ENCODE data around the gene KREMEN2. TPM values are rescaled to one million over a fixed set of nuclear protein-coding genes. Genes with fewer than 3 reads are reported as not detected.

KREMEN2 gene
- total and polyA plus RNA-seq, 2 donors (not counting 3 experiments of a cell fraction or from before 2014, with no cell fraction given) = not detected

- BruUV-seq (replicated peaks) = no TSS peak
- POLR2A ChIA-PET = interaction anchor here (0.6 kb wide), 1 partner anchor 8 kb away, joined by 4 read pairs; no protein-coding TSS in a partner anchor
- TF ChIP-seq EZH2 (IDR thresholded peaks at IDR 0.05; ENCODE audit: borderline replicate concordance, low read depth, low read length, severe bottlenecking) (peak; percentile 62), FOS (IDR thresholded peaks at IDR 0.05; ENCODE audit: borderline replicate concordance, insufficient read depth, low read length) (no peak)
- no peak overlapping the region for H2AFZ ChIP-seq (ENCODE audit: low read depth, low read length)
- H3K4me1 ChIP-seq (ENCODE audit: control insufficient read depth, extremely low read depth, insufficient read depth, low read length) = peaks cover 13% of the 10 kb centered on the region
- no peak overlapping the region for H3K4me3 ChIP-seq (replicated peaks in 1 of 3; ENCODE audit: insufficient read depth in 1 of 3, low read depth in 1 of 3, low read length in 3 of 3)
- H3K9me1 ChIP-seq (replicated peaks; ENCODE audit: control insufficient read depth, extremely low read depth, insufficient read depth, low read length) = no peaks in the 10 kb centered on the region
- H3K4me2 ChIP-seq (ENCODE audit: insufficient read depth, low read length) = no peak overlapping the region
- H3K9ac ChIP-seq (replicated peaks; ENCODE audit: extremely low read depth, insufficient read depth, low read length) = no peak overlapping the region
- H3K27me3 ChIP-seq (ENCODE audit: control insufficient read depth in 2 of 2, insufficient read depth in 2 of 2, low read length in 2 of 2) = peaks cover 21 to 22% of the 10 kb centered on the region in 2 experiments
- no peak overlapping the region for H3K27ac ChIP-seq (ENCODE audit: insufficient read depth, low read depth, low read length)
- H3K36me3 ChIP-seq (ENCODE audit: control insufficient read depth in 2 of 2, extremely low read depth in 1 of 2, insufficient read depth in 2 of 2, low read length in 2 of 2) = no peaks in the 10 kb centered on the region
- CTCF ChIA-PET = interaction anchor here (0.8 to 1.2 kb wide), 2 partner anchors 16 to 19 kb away, joined by 5 to 6 read pairs; no protein-coding TSS in a partner anchor
- no peak for DNase-seq (ENCODE audit: low read depth, low spot score)
- H3K79me2 ChIP-seq (ENCODE audit: control insufficient read depth, insufficient read depth, low read length) = no peaks in the 10 kb centered on the region
- intact Hi-C loops (cut with micrococcal nuclease) (no loop called here), dilution Hi-C loops (cut with MboI; ENCODE audit: extremely low pct_ligation_motif_present, low sequenced_read_pairs) (no loop called here)
- H4K20me1 ChIP-seq (replicated peaks; ENCODE audit: control insufficient read depth, extremely low read depth, insufficient read depth, low read length) = no peaks in the 10 kb centered on the region
- no peaks in the 10 kb centered on the region for H3K9me3 ChIP-seq (replicated peaks; ENCODE audit: control insufficient read depth, insufficient read depth, low read length)
- no peak for FAIRE-seq
Observed at GRCh38 chr16:3012246-3012645, 48.2 kb downstream of the KREMEN2 start.

GRCh38 chr16:3012828-3013420 lies 48.8 kb downstream of the KREMEN2 start, which contains the start of gene CLDN9:
CLDN9 (plus strand) TSS chr16:3012923; CDS start chr16:3013363, 440 bp downstream.
- H3K9me1 ChIP-seq (replicated peaks; ENCODE audit: control insufficient read depth, extremely low read depth, insufficient read depth, low read length) = no peaks in the 10 kb centered on the region
- H3K27me3 ChIP-seq (ENCODE audit: control insufficient read depth in 2 of 2, insufficient read depth in 2 of 2, low read length in 2 of 2) = peaks cover 21 to 22% of the 10 kb centered on the region in 2 experiments
- no peak within 1 kb of the TSS for H3K4me3 ChIP-seq (replicated peaks in 1 of 3; ENCODE audit: insufficient read depth in 1 of 3, low read depth in 1 of 3, low read length in 3 of 3)
- H3K4me2 ChIP-seq (ENCODE audit: insufficient read depth, low read length) = no peak within 1 kb of the TSS
- H3K36me3 ChIP-seq (ENCODE audit: control insufficient read depth in 2 of 2, extremely low read depth in 1 of 2, insufficient read depth in 2 of 2, low read length in 2 of 2) = no peaks in the 10 kb centered on the region
- no peak for DNase-seq (ENCODE audit: low read depth, low spot score)
- H4K20me1 ChIP-seq (replicated peaks; ENCODE audit: control insufficient read depth, extremely low read depth, insufficient read depth, low read length) = no peaks in the 10 kb centered on the region
- no peaks in the 10 kb centered on the region for H3K79me2 ChIP-seq (ENCODE audit: control insufficient read depth, insufficient read depth, low read length)
- H3K27ac ChIP-seq (ENCODE audit: insufficient read depth, low read depth, low read length) = no peak within 1 kb of the TSS
- peaks cover 8% of the 10 kb centered on the region for H3K4me1 ChIP-seq (ENCODE audit: control insufficient read depth, extremely low read depth, insufficient read depth, low read length)
- ChIA-PET CTCF (interaction anchor here (0.8 to 1.2 kb wide), 2 partner anchors 15 to 19 kb away, joined by 5 to 6 read pairs; no protein-coding TSS in a partner anchor), POLR2A (no interaction called here)
- dilution Hi-C loops (cut with MboI; ENCODE audit: extremely low pct_ligation_motif_present, low sequenced_read_pairs) (no loop called here), intact Hi-C loops (cut with micrococcal nuclease) (no loop called here)
- no peak within 1 kb of the TSS for H3K9ac ChIP-seq (replicated peaks; ENCODE audit: extremely low read depth, insufficient read depth, low read length)
- H2AFZ ChIP-seq (ENCODE audit: low read depth, low read length) = no peak within 1 kb of the TSS
- BruUV-seq (replicated peaks) = no TSS peak
- H3K9me3 ChIP-seq (replicated peaks; ENCODE audit: control insufficient read depth, insufficient read depth, low read length) = no peaks in the 10 kb centered on the region
- FAIRE-seq = no peak
- TF ChIP-seq POLR2AphosphoS5 (IDR thresholded peaks at IDR 0.05; ENCODE audit: insufficient read depth, low read depth, low read length) = no peak
- no peak for TF ChIP-seq POLR2A (IDR thresholded peaks at IDR 0.05; ENCODE audit: low read depth, low read length)
- TF ChIP-seq JUN (IDR thresholded peaks at IDR 0.05; ENCODE audit: borderline replicate concordance, insufficient read depth, insufficient read length, low read depth) = no peak
- no peak for TF ChIP-seq EZH2 (IDR thresholded peaks at IDR 0.05; ENCODE audit: borderline replicate concordance, low read depth, low read length, severe bottlenecking)
- no peak for TF ChIP-seq FOS (IDR thresholded peaks at IDR 0.05; ENCODE audit: borderline replicate concordance, insufficient read depth, low read length)
- TF ChIP-seq CTCF (IDR thresholded peaks at IDR 0.05; ENCODE audit: extremely low read depth in 1 of 2, insufficient read depth in 1 of 2, low read depth in 1 of 2, low read length in 2 of 2) = no peak
- TF ChIP-seq MYC (IDR thresholded peaks at IDR 0.05; ENCODE audit: low read depth, low read length) = no peak
- TF ChIP-seq MAX (IDR thresholded peaks at IDR 0.05; ENCODE audit: insufficient read depth, insufficient read length) = no peak
- no peak for TF ChIP-seq GATA2 (IDR thresholded peaks at IDR 0.05; ENCODE audit: insufficient read depth, insufficient read length, low read depth, low read length)

Data from endothelial cell of umbilical vein (primary cell).